Trophoblast cell (in vitro differentiated cells and primary cell): ENCODE results near the gene CYSLTR2.
A peak's percentile ranks its signal among the peaks of the same experiment; 100 is the strongest.

ENCODE experiments used
- DNase-seq, 2 donors: peaks; one replicate each; pipeline ENCODE4 v3.0.0-alpha.2; 2016
- H2AFZ ChIP-seq: 2 replicates; pipeline ENCODE4 v1.6.1; 2013; ENCODE audit warnings: low read length, moderate library complexity, mild to moderate bottlenecking; ENCODE audit not compliant: insufficient read depth, poor library complexity
- H2AK5ac ChIP-seq: 2 replicates; pipeline ENCODE4 v1.6.1; 2013; ENCODE audit warnings: mild to moderate bottlenecking, low read length
- H2BK120ac ChIP-seq: 2 replicates; pipeline ENCODE4 v1.6.1; 2013; ENCODE audit warnings: low read length, mild to moderate bottlenecking, moderate library complexity; ENCODE audit not compliant: insufficient read depth, poor library complexity
- H2BK12ac ChIP-seq: 2 replicates; pipeline ENCODE4 v1.6.1; 2013; ENCODE audit warnings: mild to moderate bottlenecking, low read length, moderate library complexity
- H2BK5ac ChIP-seq: 2 replicates; pipeline ENCODE4 v1.6.1; 2013; ENCODE audit warnings: low read length, low read depth, moderate library complexity, mild to moderate bottlenecking; ENCODE audit not compliant: poor library complexity
- H3K14ac ChIP-seq: 2 replicates; pipeline ENCODE4 v1.6.1; 2013; ENCODE audit warnings: mild to moderate bottlenecking, low read length
- H3K18ac ChIP-seq: 2 replicates; pipeline ENCODE4 v1.6.1; 2013; ENCODE audit warnings: mild to moderate bottlenecking, low read length
- H3K23ac ChIP-seq: 2 replicates; pipeline ENCODE4 v1.6.1; 2013; ENCODE audit warnings: low read length
- H3K27ac ChIP-seq: 2 replicates; pipeline ENCODE4 v1.5.1; 2013; ENCODE audit warnings: low read depth, mild to moderate bottlenecking, inconsistent platforms, low read length, moderate library complexity
- H3K27me3 ChIP-seq: 2 replicates; pipeline ENCODE4 v1.6.1; 2013; ENCODE audit warnings: inconsistent platforms, mild to moderate bottlenecking, low read length, moderate library complexity; ENCODE audit not compliant: insufficient read depth
- H3K36me3 ChIP-seq, 2 experiments: 1 replicate in 1 of 2; 2 replicates in 1 of 2; pipeline ENCODE4 v1.6.1; 2013; ENCODE audit warnings: low read length in 2 of 2, mild to moderate bottlenecking in 2 of 2, moderate library complexity in 1 of 2; ENCODE audit not compliant: insufficient read depth in 2 of 2, control insufficient read depth in 1 of 2
- H3K4ac ChIP-seq: 2 replicates; pipeline ENCODE4 v1.6.1; 2013; ENCODE audit warnings: low read depth, mild to moderate bottlenecking, low read length, moderate library complexity
- H3K4me1 ChIP-seq, 2 experiments: 1 replicate in 1 of 2; 2 replicates in 1 of 2; pipeline ENCODE4 v1.6.1; 2013; ENCODE audit warnings: low read length in 2 of 2, mild to moderate bottlenecking in 2 of 2, moderate library complexity in 1 of 2; ENCODE audit not compliant: insufficient read depth in 2 of 2, control insufficient read depth in 1 of 2
- H3K4me2 ChIP-seq: 2 replicates; pipeline ENCODE4 v1.6.1; 2013; ENCODE audit warnings: inconsistent platforms, mild to moderate bottlenecking, low read length, moderate library complexity
- H3K4me3 ChIP-seq: 2 replicates; pipeline ENCODE4 v1.5.1; 2013; ENCODE audit warnings: mild to moderate bottlenecking, low read depth, low read length, inconsistent platforms
- H3K79me1 ChIP-seq: one replicate; pipeline ENCODE4 v1.6.1; 2013; ENCODE audit warnings: low read length
- H3K79me2 ChIP-seq: 2 replicates; pipeline ENCODE4 v1.6.1; 2013; ENCODE audit warnings: low read length, mild to moderate bottlenecking; ENCODE audit not compliant: control insufficient read depth, insufficient read depth, poor library complexity
- H3K9ac ChIP-seq: 2 replicates; pipeline ENCODE4 v1.6.1; 2013; ENCODE audit warnings: mild to moderate bottlenecking, low read length
- H3K9me3 ChIP-seq: 2 replicates; pipeline ENCODE4 v1.6.1; 2013; ENCODE audit warnings: low read depth, mild to moderate bottlenecking, control low read depth, inconsistent platforms, low read length; ENCODE audit not compliant: insufficient read depth
- H4K12ac ChIP-seq: 2 replicates; pipeline ENCODE4 v1.6.1; 2013; ENCODE audit warnings: low read depth, mild to moderate bottlenecking, low read length, moderate library complexity
- H4K8ac ChIP-seq: 2 replicates; pipeline ENCODE4 v1.6.1; 2013; ENCODE audit warnings: low read depth, mild to moderate bottlenecking, low read length, moderate library complexity
- H4K91ac ChIP-seq: one replicate; pipeline ENCODE4 v1.6.1; 2013; ENCODE audit warnings: low read depth, mild to moderate bottlenecking, low read length, moderate library complexity
- WGBS: extraction: QIAGEN DNeasy Blood & Tissue Kit; methylation state at CpG from one replicate; pipeline ENCODE4 v1.1.7; 2013; ENCODE audit warnings: missing lambda C conversion rate; ENCODE audit not compliant: insufficient read length, insufficient coverage; ENCODE audit errors: extremely low coverage; 5-methylcytosine and 5-hydroxymethylcytosine counted together

CYSLTR2 gene

GRCh38 chr13:48749699-48750473 lies 96.2 kb downstream of the CYSLTR2 start:
- H3K4me3 ChIP-seq, result no peak overlapping the region
- no peaks in the 10 kb centered on the region for H3K79me2 ChIP-seq
- H2AK5ac ChIP-seq, result no peak overlapping the region
- no peak overlapping the region for H4K91ac ChIP-seq
- peaks cover 2 to 3% of the 10 kb centered on the region in 2 experiments for H3K4me1 ChIP-seq
- no CpG with 5 or more reads among the region's 15 CpGs for WGBS
- no peak overlapping the region for H4K12ac ChIP-seq
- no peaks in the 10 kb centered on the region for H3K79me1 ChIP-seq
- H3K23ac ChIP-seq, result no peak overlapping the region
- no peak overlapping the region for H3K4me2 ChIP-seq
- no peak overlapping the region for H2BK120ac ChIP-seq
- DNase-seq, result peak; percentile 96 to 98
- H2BK5ac ChIP-seq, result no peak overlapping the region
- H3K9me3 ChIP-seq, result no peaks in the 10 kb centered on the region
- H2AFZ ChIP-seq, result no peak overlapping the region
- no peak overlapping the region for H3K27ac ChIP-seq
- no peak overlapping the region for H4K8ac ChIP-seq
- H3K4ac ChIP-seq, result no peak overlapping the region
- no peak overlapping the region for H3K9ac ChIP-seq
- no peaks in the 10 kb centered on the region for H3K36me3 ChIP-seq
- no peak overlapping the region for H3K18ac ChIP-seq
- H2BK12ac ChIP-seq, result no peak overlapping the region
- H3K14ac ChIP-seq, result no peak overlapping the region
- no peaks in the 10 kb centered on the region for H3K27me3 ChIP-seq

DNA sequence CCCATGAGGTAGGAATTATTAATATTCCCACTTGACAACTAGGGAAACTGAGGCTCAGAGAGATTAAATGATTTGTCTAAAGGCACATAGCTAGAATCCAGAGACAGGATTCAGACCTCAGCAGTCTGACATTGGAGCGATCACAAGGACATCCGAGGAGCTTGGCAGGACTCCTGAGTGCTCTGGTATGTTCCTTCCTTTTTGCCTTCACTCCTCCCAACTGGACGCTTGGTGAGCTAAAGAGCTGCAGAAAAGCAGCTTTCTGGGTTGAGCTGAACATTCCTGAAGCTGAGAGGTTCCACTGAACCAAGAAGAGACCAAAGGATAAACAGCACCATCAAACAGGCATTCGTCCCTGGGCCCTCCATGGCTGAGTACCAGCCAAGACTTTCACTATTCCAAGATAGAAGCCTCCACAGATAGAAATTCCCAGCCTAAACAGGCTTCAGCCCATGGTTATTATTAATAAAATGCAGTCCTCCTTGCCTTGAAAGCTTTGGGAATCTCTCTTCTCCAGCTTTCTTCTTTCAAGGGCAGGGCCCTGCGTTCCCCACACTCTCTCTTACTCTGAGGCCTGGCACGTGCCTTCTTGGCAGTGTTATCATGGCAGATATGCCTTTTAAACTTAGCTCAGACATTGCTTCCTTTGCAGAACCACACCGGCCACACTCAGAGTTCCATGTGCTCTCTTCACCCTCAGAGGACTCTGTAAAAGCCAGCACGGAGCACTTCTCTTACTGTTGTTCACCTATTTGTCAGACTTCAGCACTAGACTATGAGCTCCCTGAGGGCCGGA lies 97.1 kb downstream of the CYSLTR2 start:
- Histone ChIP-seq H3K36me3 (no peaks in the 10 kb centered on the region), H3K79me1 (no peaks in the 10 kb centered on the region), H3K23ac (no peak overlapping the region), H4K12ac (no peak overlapping the region), H3K4ac (no peak overlapping the region), H3K9ac (no peak overlapping the region), H2BK120ac (no peak overlapping the region), H2AFZ (no peak overlapping the region), H3K79me2 (no peaks in the 10 kb centered on the region), H3K18ac (no peak overlapping the region), H2BK5ac (no peak overlapping the region), H3K4me2 (no peak overlapping the region), H3K27me3 (no peaks in the 10 kb centered on the region), H3K9me3 (no peaks in the 10 kb centered on the region), H4K8ac (no peak overlapping the region), H2AK5ac (no peak overlapping the region), H4K91ac (no peak overlapping the region), H2BK12ac (no peak overlapping the region), H3K27ac (no peak overlapping the region), H3K14ac (no peak overlapping the region), H3K4me3 (no peak overlapping the region), H3K4me1 (peaks cover 2 to 3% of the 10 kb centered on the region in 2 experiments)
- no CpG with 5 or more reads among the region's 9 CpGs for WGBS
- no peak for DNase-seq

- no peak overlapping the region for H3K14ac ChIP-seq
- no peak overlapping the region for H3K18ac ChIP-seq
- no peaks in the 10 kb centered on the region for H3K4me1 ChIP-seq
- H4K91ac ChIP-seq, result no peak overlapping the region
- H2BK5ac ChIP-seq, result no peak overlapping the region
- no peak overlapping the region for H3K23ac ChIP-seq
- no peak overlapping the region for H4K12ac ChIP-seq
- no peaks in the 10 kb centered on the region for H3K36me3 ChIP-seq
- H3K79me1 ChIP-seq, result no peaks in the 10 kb centered on the region
- H3K4me3 ChIP-seq, result no peak overlapping the region
- no peak overlapping the region for H2AFZ ChIP-seq
- WGBS, result no CpG with 5 or more reads among the region's 9 CpGs
- no peak for DNase-seq
- H3K4me2 ChIP-seq, result no peak overlapping the region
- H3K9me3 ChIP-seq, result no peaks in the 10 kb centered on the region
- H3K79me2 ChIP-seq, result no peaks in the 10 kb centered on the region
- no peak overlapping the region for H2BK120ac ChIP-seq
- no peaks in the 10 kb centered on the region for H3K27me3 ChIP-seq
- H4K8ac ChIP-seq, result no peak overlapping the region
- H2BK12ac ChIP-seq, result no peak overlapping the region
- H2AK5ac ChIP-seq, result no peak overlapping the region
- H3K4ac ChIP-seq, result no peak overlapping the region
- H3K9ac ChIP-seq, result no peak overlapping the region
- H3K27ac ChIP-seq, result no peak overlapping the region
Observed at GRCh38 chr13:48760626-48761025, 106.9 kb downstream of the CYSLTR2 start.
